GM21390 (cell line): Measurements from ENCODE around the gene TNRC18.
"Not testable (repeated sequence)": the region's sequence is repeated elsewhere in the genome, so short reads cannot be mapped to it uniquely, and the experiment has no call there.

Source experiments
- ATAC-seq: cut with Tn5 transposase; IDR thresholded peaks from one replicate; pipeline ENCODE4 v1.9.1; 2021; ENCODE audit not compliant: unreplicated experiment

Gene TNRC18

DNA sequence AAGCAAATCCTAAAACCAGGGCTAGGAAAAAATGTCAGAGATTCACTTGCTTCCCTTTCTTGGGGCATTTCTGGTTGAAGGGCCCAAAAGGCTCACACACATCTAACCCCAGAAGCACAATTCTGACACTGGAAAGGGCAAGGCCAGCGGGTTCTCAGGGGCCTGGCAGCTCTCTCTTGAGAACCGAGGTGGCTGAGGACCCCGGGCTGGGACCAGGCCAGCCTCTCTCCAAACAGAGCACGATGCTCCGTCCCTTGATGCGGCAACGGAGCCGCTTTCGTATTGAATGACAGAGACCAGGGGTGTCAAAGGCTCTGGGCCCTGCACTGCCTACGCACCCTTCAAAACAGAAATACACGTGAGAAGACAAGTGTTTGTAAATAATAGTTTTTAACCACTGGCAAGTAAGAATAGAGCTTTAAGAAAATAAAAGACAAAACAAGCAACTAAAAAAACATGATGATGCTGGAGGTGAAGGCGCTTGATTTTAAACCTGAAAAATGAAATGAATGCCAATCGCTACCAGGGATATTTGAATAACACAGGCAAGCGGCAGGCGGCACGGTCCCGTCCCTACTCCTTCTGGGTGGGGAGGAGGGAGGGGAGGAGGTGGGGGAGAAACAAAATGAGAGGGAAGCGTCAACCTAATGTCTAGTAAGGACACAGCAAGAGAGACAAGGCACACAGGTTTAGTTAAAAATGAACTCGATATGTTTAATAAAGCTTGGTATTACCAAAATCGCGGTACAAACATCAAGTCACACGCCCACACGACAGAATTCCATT is 72.8 kb downstream of the TNRC18 start:
- no peak for ATAC-seq

DNA sequence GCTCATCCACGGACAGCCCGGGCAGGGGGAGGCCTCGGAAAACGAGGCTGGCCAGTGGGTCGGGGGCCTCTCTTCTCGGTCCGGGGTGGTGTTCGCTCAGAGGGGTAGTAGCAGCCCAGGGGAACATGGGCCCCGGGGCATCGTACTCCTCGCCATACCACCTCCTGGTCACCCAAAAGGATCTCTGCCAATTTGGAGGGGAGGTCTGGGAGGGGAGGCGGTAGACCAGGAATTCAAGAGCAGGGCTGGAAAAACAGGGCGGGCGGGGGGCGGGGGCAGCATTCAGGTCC is 73.5 kb downstream of the TNRC18 start:
- ATAC-seq: no peak

DNA sequence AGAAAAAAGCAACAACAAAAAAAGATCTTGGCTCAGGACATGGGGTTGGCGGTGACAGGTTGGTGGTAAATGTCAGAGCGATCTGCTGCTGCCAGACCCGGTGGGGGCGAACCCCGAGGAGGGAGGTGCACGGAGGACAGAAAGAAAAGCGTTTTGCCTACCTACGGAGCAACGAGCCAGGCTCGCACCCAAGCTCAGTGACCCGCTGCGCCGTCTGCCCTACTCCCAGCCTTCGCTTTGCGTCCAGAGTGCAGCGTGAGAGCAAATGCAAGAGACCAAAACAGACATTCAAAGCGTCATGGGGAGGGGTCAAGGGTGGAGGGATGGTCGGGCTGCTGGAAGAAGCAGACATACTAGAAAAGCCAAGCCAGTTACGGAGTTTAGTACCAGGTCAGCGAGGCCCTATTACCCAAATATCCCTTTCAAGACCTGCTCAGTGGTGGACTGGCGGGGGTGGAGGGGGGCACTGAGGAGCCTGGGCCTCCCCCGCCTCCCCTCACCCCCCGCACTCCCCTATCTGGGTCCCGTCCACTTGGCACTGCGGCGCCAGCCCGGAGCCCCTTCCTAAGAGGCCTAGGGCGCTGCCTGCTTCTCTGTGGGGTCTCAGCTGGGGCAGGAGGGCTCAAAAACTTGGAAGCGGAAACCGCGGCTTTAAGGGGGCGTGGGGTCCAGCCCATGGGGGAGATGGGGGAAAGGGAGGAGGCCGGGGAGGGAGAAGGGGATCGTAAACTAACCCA is 74.0 kb downstream of the TNRC18 start:
- no peak for ATAC-seq

DNA sequence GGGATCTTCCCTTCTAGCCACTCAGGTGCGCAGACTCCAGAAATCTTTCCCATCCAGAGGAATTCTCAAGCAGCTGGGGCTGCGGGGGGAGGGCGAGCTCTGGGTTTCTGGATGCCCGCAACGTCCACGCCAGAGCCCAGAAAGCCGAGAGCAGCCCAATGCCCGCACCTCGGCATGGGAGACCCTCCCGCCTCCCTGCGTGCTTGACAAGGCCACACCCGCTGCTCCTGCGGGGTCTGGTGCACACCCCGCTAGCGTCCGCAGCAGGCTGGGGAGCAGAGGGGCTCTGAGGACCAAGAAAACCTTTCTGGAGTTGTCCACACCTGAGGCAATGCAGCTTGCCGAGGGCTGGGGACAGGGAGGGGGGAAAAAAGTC is 74.6 kb downstream of the TNRC18 start:
- no peak for ATAC-seq

DNA sequence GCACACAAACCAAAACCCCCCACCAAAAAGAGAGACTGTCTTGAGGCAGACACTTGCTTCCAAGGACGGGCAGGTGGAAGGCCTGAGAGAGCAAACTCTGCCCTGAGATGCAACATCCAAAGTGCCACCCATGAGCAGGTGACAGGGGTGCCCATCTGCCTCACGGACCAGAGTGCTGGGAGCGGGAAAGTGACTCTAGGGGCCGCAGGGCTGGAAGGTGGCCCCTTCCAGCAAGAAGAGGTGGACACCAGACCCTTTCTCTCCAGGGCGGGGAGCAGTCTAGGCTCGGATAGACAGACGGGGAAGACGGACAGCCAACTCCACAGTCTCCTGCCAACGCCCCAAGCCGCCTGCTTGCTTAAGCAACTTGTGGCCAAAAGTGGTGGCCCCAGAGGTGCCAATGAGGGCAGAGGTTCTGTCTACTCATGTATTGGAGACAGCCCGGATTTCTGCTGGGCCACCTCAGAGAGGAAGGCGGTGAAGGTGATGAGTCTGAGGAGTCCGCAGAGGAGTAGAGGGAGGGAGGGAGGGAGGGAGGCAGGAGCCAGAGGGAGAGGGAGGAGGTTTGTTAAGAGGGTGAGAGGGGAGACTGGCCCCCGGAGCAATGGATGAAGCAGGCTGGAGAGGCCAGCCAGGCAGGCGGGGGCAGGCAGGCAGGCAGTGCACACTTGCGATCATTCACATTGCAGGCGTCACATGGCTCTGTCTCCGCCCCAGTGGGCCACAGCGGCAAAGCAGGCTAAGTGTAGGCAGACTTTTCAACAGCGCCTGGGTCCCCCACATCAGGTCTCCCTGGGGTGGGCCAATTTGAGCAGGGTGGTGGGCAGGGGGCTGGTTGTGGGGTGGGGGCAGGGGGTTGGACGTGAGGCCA is 75.3 kb downstream of the TNRC18 start:
- ATAC-seq: no peak

DNA sequence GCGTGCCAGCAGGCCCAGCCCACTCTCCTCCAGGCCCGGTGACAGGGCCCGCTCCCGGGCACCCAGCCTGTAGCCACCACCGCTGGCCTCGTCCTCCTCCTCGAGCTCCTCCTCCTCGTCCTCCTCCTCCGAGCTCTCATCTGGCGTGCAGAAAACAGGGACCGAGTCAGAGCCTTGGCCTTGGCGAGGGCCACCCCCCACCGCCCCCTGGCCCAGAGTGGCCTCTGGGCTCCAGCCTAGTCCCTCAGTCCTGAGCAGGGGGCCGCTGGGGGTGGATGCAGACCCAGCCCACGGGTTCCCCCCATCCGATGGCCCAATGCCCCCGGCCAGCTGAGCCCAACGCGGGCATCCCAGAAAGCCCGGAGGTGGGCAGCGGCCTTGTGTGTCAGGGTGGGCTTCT is 78.0 kb downstream of the TNRC18 start:
- no peak for ATAC-seq

DNA sequence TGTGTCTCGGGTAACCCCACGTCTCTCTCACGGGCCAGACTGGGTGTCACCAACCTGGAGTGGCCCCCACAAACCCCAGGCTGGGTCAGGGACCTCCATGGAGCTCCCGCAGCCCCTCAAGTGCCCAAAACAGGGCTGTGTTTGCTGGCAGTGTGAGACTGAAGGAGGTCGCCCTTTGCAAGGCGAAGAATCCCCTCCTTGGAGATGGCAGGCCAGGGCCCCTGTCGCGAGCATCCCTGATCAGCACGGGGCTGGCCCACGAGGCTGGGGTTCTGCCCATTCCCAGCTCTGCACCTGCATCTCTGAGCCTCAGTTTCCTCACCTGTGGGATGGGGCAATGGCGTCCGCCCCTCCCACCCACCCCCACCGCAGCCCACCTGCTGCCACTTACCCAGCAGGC is 78.5 kb downstream of the TNRC18 start:
- no peak for ATAC-seq

DNA sequence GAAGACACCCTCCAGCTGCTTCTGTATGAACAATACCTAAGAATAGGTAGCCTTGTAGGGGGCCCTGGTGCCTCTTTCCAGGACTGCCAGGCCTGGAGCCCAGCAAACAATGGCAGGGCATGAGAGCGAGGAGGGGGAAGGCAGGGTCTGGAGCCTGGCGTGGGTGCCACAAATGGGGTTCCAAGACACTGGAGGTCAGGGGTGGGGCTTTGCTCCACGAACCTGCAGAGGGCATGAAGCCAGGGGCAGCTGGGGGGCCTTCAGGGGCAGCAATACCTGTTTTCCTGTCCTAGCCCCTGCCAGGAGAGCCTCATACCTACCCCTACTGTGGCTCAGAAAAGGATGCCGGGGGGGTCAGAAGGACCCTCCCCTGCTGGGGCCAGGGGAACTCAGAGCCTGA is 79.3 kb downstream of the TNRC18 start:
- no peak for ATAC-seq

DNA sequence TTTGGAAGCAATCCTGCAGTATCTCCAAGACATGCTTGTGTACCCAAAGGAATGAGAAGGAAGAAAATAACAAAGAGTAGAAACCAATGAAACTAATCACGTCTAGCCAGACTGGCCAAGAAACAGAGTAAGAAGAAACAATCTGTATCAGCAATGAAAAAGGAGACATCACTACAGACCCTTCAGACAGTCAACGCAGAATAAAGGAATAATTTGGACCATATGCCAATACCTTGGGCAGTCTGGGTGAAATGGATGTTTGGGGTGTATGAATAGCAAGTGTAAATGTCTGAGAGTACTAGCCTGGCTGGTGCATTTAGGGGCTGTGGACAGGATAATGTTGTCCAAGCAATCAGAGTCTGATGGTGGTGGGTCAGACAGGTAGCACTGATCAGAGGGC is 79.8 kb downstream of the TNRC18 start:
- no peak for ATAC-seq

DNA sequence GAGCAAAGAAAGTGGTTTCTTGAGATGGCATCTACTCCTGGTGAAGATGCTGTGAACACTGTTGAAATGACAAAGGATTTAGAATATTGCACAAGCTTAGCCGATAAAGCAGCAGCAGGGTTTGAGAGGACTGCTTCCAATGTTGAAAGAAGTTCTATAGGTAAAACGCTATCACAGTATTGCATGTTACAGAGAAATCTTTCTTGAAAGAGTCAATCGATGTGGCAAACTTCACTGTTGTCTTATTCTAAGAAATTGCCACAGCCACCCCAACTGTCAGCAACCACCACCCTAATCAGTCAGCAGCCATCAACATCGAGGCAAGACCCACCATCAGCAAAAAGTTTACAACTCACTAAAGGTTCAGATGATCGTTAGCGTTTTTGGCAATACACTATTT is 81.0 kb downstream of the TNRC18 start:
- no peak for ATAC-seq

DNA sequence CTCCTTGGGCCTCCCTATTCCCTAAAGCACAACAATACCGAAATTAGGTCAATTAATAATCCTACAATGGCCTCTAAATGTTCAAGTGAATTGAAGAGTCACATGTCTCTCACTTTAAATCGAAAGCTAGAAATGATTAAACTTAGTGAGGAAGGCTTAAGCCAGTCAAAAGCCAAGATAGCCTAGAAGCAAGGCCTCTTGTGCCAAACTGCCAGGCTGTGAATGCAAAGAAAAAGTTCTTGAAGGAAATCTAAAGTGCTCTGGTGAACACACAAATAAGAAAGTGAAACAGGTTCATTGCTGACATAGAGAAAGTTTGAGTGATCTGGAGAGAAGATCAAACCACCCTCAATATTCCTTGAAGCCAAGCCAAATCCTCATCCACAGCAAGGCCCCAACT is 83.7 kb downstream of the TNRC18 start:
- no peak for ATAC-seq

DNA sequence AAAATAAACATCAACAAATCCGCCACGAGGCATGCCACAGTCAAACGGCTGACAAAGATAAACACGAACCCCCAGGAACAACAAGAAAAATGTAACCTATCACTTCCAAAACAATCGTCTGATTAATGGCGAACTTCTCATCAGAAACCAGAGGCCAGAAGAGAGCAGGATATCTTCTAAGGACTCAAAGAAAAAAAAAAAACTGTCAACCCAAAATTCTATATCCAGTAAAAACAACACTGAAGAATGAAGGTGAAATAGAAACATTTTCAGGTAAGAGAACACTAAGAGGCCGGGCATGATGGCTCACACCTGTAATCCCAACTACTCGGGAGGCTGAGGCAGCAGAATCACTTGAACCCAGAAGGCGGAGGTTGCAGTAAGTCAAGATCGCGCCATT is 86.6 kb downstream of the TNRC18 start:
- no peak for ATAC-seq

DNA sequence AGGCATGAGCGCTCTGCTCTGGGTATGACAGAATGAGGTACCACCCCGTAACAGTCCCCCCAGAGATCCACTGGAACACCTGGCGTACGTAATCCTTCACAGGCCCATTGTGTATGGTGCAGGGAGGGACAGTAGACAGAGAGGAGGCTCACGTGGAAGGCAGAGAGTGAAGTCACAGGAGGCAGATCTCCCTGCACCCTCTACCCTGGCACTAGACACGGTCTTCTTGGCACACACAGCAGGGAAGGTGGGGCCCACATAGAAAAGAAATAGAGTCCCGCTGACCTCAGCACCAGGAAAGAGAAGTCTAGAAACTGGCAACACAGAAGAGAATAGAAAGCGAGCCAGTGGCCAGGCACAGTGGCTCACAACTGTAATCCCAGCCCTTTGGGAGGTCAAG is 89.0 kb downstream of the TNRC18 start:
- no peak for ATAC-seq

DNA sequence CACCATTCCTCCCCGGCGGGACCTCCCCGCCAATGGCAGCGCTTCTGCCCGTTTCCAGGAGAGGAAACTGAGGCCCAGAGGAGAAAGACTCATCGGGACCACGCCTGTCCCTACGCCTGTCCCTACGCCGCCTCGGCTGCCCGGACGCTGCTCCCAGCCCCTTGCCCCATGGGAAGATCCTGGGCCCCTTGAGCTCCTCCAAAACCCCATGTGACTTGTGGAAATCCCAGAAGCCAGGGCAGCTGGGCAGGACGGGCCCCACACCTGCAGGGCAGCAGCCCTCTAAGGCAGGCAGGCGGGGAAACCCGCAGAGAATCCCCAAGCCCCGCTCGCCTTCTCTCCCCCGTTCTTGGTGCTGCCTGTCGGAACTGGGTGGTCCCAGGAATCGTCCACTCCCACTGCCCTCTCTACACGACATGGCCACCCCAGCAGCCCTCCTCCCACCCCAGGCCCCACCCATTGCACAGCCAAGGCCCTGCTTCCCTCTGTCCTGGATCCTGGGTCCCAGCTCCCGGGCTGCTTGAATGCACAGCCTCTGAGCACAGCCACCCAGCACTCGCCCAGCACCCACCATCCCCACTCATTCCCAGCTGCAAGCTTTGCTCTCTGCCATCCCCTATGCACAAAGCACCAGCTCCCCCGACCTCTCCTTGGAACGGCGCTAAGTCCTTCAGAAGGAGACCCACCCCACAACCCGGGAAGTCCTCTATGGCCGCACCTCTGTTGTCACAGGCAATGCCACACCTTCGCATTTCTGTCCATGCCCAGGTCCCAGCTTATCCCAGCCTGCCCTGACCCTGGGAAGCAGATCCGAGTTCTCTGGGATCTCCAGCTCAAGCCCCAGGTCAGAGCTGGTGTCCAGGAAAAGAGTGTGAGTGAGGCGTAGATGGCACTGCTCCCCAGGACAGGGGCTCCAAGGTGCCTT is 90.3 kb downstream of the TNRC18 start:
- no peak for ATAC-seq

DNA sequence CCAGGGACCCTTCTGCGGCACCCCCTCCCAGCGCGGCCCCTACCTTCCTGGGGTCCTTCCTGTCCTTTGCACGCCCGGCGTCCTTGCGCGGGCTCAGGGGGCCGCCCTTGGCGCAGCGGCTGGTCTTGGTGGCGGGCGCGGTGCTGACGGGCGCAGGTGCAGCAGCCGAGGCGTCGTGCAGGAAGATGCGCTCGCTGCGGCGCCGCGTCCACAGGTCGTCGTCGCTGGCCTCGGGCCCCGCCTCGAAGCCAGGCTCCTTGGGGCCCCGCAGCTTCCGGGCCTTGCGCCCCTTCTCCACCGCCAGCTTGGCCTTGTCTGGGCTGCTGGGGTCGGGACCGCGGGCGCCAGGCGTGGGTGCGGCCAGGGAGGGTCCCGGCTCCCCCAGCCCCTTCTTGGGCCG is 91.1 kb downstream of the TNRC18 start:
- ATAC-seq: no peak

DNA sequence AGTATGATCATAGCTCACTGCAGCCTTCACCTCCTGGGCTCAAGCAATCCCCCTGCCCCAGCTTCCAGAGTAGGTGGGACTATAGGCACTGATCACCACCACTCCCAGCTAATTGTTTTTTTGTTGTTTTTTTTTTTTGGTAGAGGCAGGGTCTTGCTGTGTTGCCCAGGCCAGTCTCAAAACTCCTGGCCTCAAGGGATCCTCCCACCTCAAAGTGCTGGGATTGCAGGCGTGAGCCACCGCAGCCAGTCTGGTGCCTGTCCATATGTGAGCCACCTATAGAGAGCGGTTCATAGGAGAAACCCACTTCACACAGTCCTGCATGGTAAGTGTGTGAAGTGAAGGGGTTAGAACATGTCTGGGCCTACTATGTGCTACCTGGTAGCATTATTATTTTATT is 93.3 kb downstream of the TNRC18 start:
- no peak for ATAC-seq

DNA sequence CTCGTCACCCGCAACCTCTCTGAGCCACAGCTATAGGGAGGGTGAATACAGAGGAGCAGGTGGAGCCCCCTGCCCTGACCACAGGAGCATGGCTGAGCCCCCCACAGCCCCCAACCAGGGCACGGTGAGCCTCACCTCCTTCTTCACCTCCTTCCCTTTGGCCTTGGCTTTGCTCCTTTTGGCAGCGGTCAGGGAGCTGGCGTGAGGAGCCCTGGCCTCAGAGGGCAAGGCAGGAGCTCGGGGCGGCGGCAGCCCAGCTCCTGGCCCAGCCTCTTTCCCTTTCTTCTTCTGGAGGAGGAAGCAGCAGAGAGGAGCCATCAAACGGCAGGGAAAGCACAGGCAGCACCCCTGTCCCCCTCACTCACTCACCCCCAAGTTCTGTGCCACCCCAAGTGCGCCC is 98.7 kb downstream of the TNRC18 start:
- ATAC-seq: no peak

DNA sequence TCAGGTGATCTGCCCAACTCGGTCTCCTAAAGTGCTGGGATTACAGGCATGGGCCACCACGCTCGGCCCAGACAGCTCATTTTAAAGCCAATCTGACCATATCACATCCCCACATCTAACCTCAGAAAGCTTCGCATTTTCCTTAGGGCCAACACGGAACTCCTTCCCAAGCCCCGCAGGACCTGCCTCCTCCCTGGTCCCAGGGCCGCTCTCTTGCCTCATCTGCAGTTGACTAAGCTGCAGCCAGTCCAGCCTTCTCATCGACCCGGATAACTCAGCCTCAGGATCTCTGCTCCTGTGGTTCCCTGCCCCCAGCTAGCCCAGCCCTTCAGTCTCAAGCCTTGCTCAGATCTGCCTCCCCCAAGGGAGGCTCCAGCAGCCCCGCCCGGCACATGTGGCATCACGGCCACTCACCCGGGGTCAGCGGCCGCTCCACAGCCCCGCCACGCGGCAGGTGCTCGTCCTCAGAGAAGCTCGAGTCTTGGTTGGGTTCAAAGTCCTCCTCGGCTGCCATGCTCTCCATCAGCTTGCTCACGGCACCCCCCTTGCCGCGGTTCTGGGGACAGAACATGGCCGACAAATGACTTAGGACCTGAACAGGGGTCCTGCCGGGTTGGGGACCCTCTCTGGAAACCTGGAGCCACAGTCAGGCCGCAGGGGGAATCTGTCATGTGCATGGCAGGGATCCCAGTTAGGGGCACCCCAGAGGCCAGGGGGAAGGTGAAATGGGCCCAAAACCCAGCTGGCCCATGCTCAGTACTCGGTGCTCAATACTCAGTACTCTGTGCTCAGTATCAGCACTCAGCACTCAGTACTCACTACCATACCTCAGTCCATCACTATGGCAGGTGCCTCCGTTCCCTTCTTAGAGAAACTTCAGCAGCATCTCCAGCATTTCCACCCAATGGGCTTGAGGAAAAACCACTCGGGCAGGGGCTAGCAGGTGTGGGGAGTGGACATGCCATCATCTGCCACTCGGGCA is 99.5 kb downstream of the TNRC18 start:
- ATAC-seq: not testable (repeated sequence)

DNA sequence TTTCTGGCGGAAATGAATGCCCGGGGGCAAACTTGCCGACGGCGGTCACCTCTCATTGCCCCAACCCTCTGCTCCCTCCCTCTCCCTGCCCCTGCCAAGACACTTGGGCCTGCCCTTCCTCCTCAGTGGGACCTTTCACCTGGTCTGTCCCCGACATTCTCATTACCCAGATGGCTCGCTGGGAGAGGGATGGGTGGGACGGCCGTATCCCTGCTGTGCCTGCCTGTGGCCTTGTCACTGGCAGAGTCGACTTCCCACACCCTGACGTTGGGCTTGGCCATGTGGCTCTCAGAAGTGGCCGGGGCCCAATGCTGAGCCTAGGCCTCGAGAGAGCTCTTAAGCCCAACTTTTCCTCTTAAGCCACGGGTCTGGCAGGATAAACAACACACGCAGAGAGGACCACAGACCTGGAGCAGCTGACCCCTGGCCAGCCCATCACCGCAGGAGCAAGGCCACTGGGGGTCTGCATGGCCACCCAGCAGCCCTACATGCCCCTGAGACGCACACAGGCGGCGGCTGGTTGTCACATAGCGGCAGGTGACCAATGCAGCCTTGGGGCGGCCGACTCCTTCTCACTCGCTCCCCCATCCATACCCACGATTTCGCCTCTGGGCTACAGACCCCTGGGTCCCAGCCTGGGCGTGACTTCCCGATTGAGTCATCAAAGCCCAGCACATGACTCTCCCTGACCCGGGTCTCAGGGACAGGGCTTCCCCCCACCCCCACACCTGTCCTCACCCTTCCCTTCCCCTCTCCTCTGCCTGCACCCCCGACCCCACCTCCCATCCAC is 100.8 kb downstream of the TNRC18 start:
- ATAC-seq: no peak
